Suppressor macrophage (primary cell): ENCODE data around the gene CDH16.

ENCODE experiments used
- DNase-seq, 4 experiments: peaks; one replicate each; pipeline ENCODE4 v3.0.0-alpha.2; 2020 to 2022

CDH16 gene

GRCh38 chr16:66927918-66928649 is 9.4 kb upstream of the CDH16 start:
- peak in 1 of 4 experiments; percentile 14 for DNase-seq

- DNase-seq: peak; percentile 32 to 60 (median 54)
These were observed 8.3 kb upstream of the CDH16 start for GRCh38 chr16:66926961-66927436.

- DNase-seq: no peak
These were observed 7.7 kb upstream of the CDH16 start for GRCh38 chr16:66926171-66926947.

GRCh38 chr16:66925322-66925840 is 6.7 kb upstream of the CDH16 start, which contains the start of gene RRAD:
TSS of gene RRAD (minus strand) at chr16:66925535. CDS start at chr16:66925179, 356 bp downstream.
- peak in 1 of 4 experiments; percentile 19 for DNase-seq

GRCh38 chr16:66924527-66925321 is 6.0 kb upstream of the CDH16 start:
- DNase-seq: peak; percentile 38 to 77 (median 50)

GRCh38 chr16:66923866-66924265 is 5.2 kb upstream of the CDH16 start:
- DNase-seq: no peak

GRCh38 chr16:66923247-66923731 is 4.6 kb upstream of the CDH16 start:
- DNase-seq: no peak

- no peak for DNase-seq
These were observed 3.2 kb upstream of the CDH16 start for GRCh38 chr16:66921729-66922450.

- no peak for DNase-seq
These were observed 2.4 kb upstream of the CDH16 start for GRCh38 chr16:66920924-66921680.

GRCh38 chr16:66920299-66920590 is 1.6 kb upstream of the CDH16 start:
- DNase-seq: no peak

GRCh38 chr16:66919569-66920298 is 1.0 kb upstream of the CDH16 start:
- no peak for DNase-seq

GRCh38 chr16:66918355-66918754 is 330 bp downstream of the CDH16 start:
- no peak for DNase-seq

- DNase-seq: no peak
These were observed 944 bp downstream of the CDH16 start for GRCh38 chr16:66917741-66918140.

GRCh38 chr16:66916518-66916917 is 2.2 kb downstream of the CDH16 start:
- no peak for DNase-seq

GRCh38 chr16:66915041-66915440 is 3.6 kb downstream of the CDH16 start:
- DNase-seq: no peak

- no peak for DNase-seq
These were observed 4.1 kb downstream of the CDH16 start for GRCh38 chr16:66914541-66914940.

- DNase-seq: no peak
These were observed 5.0 kb downstream of the CDH16 start for GRCh38 chr16:66913711-66914110.

- no peak for DNase-seq
These were observed 5.6 kb downstream of the CDH16 start for GRCh38 chr16:66913081-66913480.

- DNase-seq: no peak
These were observed 6.9 kb downstream of the CDH16 start for GRCh38 chr16:66911801-66912200.

GRCh38 chr16:66911112-66911511 is 7.6 kb downstream of the CDH16 start:
- DNase-seq: peak in 3 of 4 experiments; percentile 11 to 20 (median 13)
